ENCODE measurements around the gene MYO1B.

MYO1B gene

DNA sequence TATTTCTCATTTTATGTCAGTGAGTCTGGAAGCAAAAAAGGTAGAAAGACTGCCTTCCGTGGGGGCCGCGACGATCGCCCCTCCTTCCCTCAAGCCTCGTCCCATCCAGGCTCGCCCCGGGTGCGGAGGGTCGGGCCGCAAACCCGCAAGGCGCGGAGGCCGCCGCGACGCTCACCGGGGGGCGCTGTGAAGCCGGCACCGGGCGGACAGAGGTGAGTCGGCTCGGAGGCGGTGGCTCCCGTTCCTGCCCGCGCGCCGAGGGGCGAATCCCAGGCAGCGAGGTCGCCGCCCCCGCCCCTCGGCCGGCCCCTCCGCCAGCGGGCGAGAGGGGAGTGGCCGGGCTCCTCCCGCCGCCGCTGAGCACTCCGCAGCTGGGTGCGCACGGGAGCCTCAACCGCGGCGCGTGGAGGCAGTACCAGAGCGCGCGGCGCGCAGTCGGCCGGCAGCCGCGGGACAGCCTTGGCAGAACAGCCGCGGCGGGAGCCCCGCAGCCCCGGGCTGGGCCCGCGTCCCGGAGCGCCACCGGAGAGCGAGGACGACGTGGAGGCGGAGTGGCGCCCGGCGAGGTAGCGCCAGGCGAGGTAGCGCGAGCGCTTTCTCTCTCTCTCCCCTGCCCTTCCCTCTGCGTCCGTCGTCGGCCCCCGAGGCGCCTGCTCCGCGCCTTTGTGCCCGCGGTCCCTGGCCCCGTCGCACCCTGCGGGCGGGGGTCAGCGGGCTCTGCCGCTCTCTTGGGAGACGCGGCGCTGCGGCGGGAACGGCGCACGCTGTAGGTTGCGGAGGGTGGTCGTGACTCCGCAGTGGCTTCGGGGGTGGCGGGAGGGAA, at the start of gene MYO1B:
TSS of gene MYO1B (plus strand) at position 359 of the 823 bp plus-strand sequence. CDS start 31,492 bp downstream, outside the sequence.
- H3K9ac ChIP-seq (ENCODE audit: low read depth, low read length): peak within 1 kb of the TSS; percentile 95
- H3K4me3 ChIP-seq (ENCODE audit: low read length): peak within 1 kb of the TSS; percentile 82
- peaks cover 12% of the 10 kb centered on the region; the same call in 1 of the 2 replicates for H3K27me3 ChIP-seq (ENCODE audit: insufficient read depth, low read length)
- H3K4me1 ChIP-seq (ENCODE audit: insufficient read depth, low read length): peaks cover 33% of the 10 kb centered on the region
- peak within 1 kb of the TSS; percentile 83 for H3K27ac ChIP-seq (ENCODE audit: low read length)
- H3K9me3 ChIP-seq (ENCODE audit: insufficient read depth, low read depth, low read length): no peaks in the 10 kb centered on the region
- no peaks in the 10 kb centered on the region for H3K36me3 ChIP-seq (ENCODE audit: insufficient read depth, low read depth, low read length)

DNA sequence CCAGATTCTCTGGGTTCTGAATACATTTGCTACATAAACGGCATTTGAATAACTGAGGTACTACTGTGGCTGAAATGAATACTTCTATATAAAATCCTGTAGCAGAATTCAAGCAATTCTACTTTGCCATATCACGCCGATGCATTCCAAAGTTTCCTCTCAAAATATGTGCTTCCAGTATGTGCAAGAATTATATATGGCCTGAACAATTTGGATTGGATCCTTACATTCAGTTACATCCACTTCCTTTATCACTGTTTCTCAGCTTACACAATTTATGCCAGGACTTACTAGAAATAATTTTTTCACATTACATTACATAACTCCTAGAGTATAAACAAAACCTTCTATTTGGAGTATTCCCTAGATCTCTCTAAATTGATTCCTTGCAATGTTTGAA, 48.1 kb upstream of the MYO1B start:
- no peak overlapping the region for H3K4me3 ChIP-seq (ENCODE audit: low read length)
- no peak overlapping the region for H3K9ac ChIP-seq (ENCODE audit: low read depth, low read length)
- no peak overlapping the region for H3K27ac ChIP-seq (ENCODE audit: low read length)
- H3K36me3 ChIP-seq (ENCODE audit: insufficient read depth, low read depth, low read length): no peaks in the 10 kb centered on the region
- no peaks in the 10 kb centered on the region for H3K27me3 ChIP-seq (ENCODE audit: insufficient read depth, low read length)
- no peaks in the 10 kb centered on the region for H3K4me1 ChIP-seq (ENCODE audit: insufficient read depth, low read length)
- H3K9me3 ChIP-seq (ENCODE audit: insufficient read depth, low read depth, low read length): no peaks in the 10 kb centered on the region

DNA sequence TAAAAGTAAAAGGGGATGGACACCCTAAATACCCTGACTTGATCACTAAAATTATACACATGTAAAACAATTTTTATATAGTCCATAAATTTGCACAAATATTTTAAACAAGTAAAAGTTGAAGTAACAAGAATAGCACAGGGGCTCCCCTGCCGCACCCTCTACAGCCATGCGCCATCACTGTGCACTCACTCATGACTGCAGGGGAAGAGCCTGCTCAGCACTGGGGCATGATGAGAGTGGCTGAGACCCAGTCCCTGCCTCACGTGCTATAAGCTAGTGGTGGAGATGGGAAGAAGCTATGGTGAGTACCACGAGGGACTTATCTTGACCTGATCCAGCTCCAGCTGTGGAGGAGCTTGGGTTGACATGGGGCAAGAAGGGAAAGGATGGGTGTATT, 46.9 kb upstream of the MYO1B start:
- Histone ChIP-seq H3K9me3 (ENCODE audit: insufficient read depth, low read depth, low read length) (no peaks in the 10 kb centered on the region), H3K27me3 (ENCODE audit: insufficient read depth, low read length) (no peaks in the 10 kb centered on the region), H3K4me3 (ENCODE audit: low read length) (no peak overlapping the region), H3K36me3 (ENCODE audit: insufficient read depth, low read depth, low read length) (no peaks in the 10 kb centered on the region), H3K9ac (ENCODE audit: low read depth, low read length) (no peak overlapping the region), H3K27ac (ENCODE audit: low read length) (no peak overlapping the region), H3K4me1 (ENCODE audit: insufficient read depth, low read length) (no peaks in the 10 kb centered on the region)

DNA sequence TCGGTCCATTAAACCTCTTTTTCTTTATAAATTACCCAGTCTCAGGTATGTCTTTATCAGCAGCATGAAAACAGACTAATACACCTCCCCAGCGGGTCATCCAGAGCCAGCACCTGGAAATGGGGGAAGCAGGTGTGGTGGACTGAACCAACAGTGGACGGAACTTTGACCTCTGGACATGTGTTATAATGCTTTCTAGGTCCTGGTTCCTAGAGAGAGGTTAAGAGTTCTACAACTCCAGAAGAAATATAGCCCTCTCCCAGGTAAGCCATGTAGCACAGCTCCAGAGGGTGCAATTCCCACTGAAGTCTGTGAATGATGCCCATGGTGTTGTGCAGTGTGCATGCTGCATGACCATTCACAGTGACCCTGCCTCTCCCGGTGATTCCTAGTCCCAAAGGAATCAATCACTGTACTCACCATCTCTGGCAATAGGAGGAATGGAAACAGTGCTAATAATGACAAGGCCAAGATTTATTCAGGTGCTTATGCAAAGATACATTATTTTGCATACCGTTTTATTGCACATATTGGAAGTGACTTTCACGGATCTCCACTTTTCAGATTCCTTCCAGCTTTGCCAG, 45.2 kb upstream of the MYO1B start:
- no peak overlapping the region; the same call in 1 of the 2 replicates for H3K9ac ChIP-seq (ENCODE audit: low read depth, low read length)
- H3K36me3 ChIP-seq (ENCODE audit: insufficient read depth, low read depth, low read length): no peaks in the 10 kb centered on the region
- no peak overlapping the region for H3K27ac ChIP-seq (ENCODE audit: low read length)
- no peaks in the 10 kb centered on the region for H3K9me3 ChIP-seq (ENCODE audit: insufficient read depth, low read depth, low read length)
- H3K4me3 ChIP-seq (ENCODE audit: low read length): no peak overlapping the region
- H3K27me3 ChIP-seq (ENCODE audit: insufficient read depth, low read length): no peaks in the 10 kb centered on the region
- H3K4me1 ChIP-seq (ENCODE audit: insufficient read depth, low read length): no peaks in the 10 kb centered on the region

DNA sequence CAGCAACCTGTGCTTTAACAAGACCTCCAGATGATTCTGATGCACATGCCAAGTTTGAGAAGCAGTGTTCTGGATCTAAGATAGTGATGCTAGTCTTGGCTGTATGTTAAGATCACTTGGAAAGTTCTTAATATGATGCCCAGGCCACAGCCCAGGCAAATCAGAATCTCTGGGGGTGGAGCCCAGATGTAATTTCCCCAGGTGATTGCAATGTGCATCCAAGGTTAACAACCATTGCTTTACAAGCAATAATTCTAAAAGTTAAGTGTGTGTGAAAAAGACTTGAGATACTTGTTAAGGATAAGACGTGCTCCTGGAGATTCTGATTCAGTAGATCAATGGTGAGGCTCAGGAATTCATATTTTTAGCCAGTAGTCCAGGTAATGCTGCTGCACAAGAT, 44.3 kb upstream of the MYO1B start:
- Histone ChIP-seq H3K9ac (ENCODE audit: low read depth, low read length) (no peak overlapping the region), H3K27ac (ENCODE audit: low read length) (no peak overlapping the region), H3K9me3 (ENCODE audit: insufficient read depth, low read depth, low read length) (no peaks in the 10 kb centered on the region), H3K27me3 (ENCODE audit: insufficient read depth, low read length) (no peaks in the 10 kb centered on the region), H3K4me3 (ENCODE audit: low read length) (no peak overlapping the region), H3K36me3 (ENCODE audit: insufficient read depth, low read depth, low read length) (no peaks in the 10 kb centered on the region), H3K4me1 (ENCODE audit: insufficient read depth, low read length) (no peaks in the 10 kb centered on the region)

DNA sequence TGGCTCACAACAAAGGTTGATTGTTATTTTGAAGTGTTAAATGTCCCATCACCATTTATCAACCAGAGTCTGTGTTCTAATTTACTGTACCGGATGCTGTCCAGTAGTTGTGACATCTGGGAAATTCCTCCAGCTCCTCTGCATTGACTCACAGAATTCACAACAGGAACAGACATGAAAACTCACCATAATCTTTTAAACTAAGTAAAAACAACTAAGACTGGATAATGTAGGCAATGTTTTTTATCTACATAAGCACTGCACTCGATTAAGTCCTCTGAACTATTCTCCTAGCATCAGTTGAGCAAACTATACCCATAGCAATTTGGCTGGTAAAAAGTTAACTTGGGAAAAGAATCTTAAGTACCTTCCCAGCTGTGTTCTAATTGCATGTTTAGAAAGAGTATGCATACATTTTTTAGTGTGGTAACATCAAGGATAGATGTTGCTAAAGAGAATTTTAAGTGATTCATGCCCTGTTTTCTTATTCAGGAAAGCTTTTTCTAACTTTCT, 42.9 kb upstream of the MYO1B start:
- Histone ChIP-seq H3K4me3 (ENCODE audit: low read length) (no peak overlapping the region), H3K36me3 (ENCODE audit: insufficient read depth, low read depth, low read length) (no peaks in the 10 kb centered on the region), H3K9me3 (ENCODE audit: insufficient read depth, low read depth, low read length) (no peaks in the 10 kb centered on the region), H3K27ac (ENCODE audit: low read length) (no peak overlapping the region), H3K9ac (ENCODE audit: low read depth, low read length) (no peak overlapping the region), H3K4me1 (ENCODE audit: insufficient read depth, low read length) (no peaks in the 10 kb centered on the region), H3K27me3 (ENCODE audit: insufficient read depth, low read length) (no peaks in the 10 kb centered on the region)

DNA sequence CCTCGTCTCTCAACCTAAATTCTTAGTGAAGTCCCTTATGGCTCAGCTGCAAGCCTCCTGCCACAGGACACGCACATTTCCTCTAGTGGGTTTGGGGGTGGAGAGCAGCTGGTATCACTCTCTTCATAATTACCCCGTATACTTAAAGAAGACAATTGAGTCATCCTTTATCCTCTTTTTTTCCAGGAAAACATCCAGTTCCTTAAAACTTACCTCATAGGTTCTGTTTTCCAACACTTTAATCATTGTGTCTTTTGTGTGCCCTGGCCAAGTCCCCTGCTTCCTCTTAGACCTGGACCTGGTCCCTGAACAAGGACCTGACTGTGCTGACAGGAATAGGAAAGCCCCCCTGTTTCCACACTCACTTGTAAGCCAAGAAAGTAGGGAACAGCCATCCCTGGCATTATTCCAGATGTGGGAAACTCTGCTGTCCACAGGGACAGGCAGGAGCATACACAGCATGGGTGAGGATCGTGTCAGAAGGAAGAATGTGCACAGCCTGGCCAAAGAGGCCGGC, 42.3 kb upstream of the MYO1B start:
- no peak overlapping the region for H3K4me3 ChIP-seq (ENCODE audit: low read length)
- no peaks in the 10 kb centered on the region for H3K36me3 ChIP-seq (ENCODE audit: insufficient read depth, low read depth, low read length)
- no peaks in the 10 kb centered on the region for H3K4me1 ChIP-seq (ENCODE audit: insufficient read depth, low read length)
- no peaks in the 10 kb centered on the region for H3K27me3 ChIP-seq (ENCODE audit: insufficient read depth, low read length)
- H3K9me3 ChIP-seq (ENCODE audit: insufficient read depth, low read depth, low read length): no peaks in the 10 kb centered on the region
- no peak overlapping the region for H3K9ac ChIP-seq (ENCODE audit: low read depth, low read length)
- H3K27ac ChIP-seq (ENCODE audit: low read length): no peak overlapping the region

DNA sequence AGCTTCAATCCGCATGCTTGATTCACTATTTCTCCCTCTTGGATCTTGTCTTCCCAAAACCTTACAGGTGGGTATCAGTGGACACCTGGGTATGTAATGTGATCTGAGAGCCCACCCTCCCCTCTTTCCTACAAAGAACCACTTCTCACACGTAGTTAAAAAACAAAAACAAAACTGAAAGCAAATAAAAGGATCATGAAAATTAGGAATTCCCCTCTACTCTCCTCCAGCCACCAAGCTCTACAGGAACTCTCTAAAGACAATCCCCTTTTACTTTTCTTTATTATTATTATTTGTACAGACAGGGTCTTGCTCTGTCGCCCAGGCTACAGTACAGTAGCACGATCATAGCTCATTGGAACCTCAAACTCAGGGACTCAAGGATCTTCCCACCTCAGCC, 40.8 kb upstream of the MYO1B start:
- H3K4me3 ChIP-seq (ENCODE audit: low read length): no peak overlapping the region
- H3K9me3 ChIP-seq (ENCODE audit: insufficient read depth, low read depth, low read length): no peaks in the 10 kb centered on the region
- no peak overlapping the region for H3K27ac ChIP-seq (ENCODE audit: low read length)
- no peaks in the 10 kb centered on the region for H3K27me3 ChIP-seq (ENCODE audit: insufficient read depth, low read length)
- H3K9ac ChIP-seq (ENCODE audit: low read depth, low read length): no peak overlapping the region
- no peaks in the 10 kb centered on the region for H3K4me1 ChIP-seq (ENCODE audit: insufficient read depth, low read length)
- H3K36me3 ChIP-seq (ENCODE audit: insufficient read depth, low read depth, low read length): no peaks in the 10 kb centered on the region

DNA sequence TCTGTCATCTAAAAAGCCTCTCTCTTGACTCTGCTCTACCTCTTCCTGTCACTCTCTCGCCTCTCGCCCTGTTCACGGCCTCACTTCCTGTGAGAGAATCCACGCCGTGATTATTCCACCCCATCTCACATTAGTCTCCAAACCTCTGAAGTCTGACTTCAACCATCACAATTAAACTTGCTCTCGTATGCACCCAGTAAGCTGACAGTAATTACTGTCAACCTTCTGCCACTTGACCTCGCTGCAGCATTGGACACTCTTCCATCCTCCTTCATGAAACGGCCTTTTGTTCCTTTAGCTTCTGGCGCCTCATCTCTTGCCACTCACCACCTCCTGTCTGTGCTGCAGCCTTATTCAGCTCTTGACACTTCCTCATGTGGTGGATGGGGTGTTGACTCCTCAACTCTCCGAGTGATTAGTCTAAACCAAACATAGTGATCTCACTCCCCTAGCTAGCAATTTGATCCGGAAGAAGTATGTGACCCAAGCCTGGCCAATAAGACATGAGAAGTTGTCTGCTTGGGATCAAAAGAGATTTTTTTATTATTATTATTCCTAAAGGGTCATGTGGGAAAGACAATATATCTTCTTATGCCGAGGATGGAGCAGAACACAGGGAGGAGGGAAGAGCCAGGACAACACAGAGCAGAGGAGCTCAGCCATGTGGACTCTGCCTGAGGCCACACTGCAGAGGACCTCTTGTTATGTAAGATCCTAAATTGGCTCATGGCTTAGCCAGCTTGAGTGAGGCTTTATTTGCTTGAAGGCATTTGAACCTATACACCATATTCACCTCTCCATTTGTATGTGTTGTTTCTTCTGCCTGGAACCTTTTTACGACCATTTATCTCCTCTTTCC, 38.4 kb upstream of the MYO1B start:
- Histone ChIP-seq H3K9ac (ENCODE audit: low read depth, low read length) (no peak overlapping the region), H3K4me1 (ENCODE audit: insufficient read depth, low read length) (no peaks in the 10 kb centered on the region), H3K4me3 (ENCODE audit: low read length) (no peak overlapping the region), H3K27me3 (ENCODE audit: insufficient read depth, low read length) (no peaks in the 10 kb centered on the region), H3K9me3 (ENCODE audit: insufficient read depth, low read depth, low read length) (no peaks in the 10 kb centered on the region; the same call in 1 of the 2 replicates), H3K36me3 (ENCODE audit: insufficient read depth, low read depth, low read length) (no peaks in the 10 kb centered on the region), H3K27ac (ENCODE audit: low read length) (no peak overlapping the region)

DNA sequence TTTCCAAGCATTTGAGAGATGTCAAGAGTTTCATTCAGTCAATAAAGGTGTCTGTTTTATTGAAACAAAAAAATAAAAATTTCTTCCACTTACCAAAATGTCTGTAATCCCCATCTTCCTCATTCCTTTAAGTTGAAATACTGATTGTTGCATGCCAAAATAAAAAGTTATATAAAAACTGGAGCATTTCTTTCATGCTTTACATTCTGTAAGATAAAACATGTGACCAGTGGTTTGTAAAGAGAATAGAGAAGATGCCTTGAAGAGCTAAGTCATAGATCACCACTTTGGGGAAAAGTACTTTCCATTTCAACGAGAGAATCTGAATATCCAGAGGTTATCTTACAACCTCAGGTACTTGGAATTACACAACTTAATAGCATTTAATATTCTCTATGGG, 35.9 kb upstream of the MYO1B start:
- no peaks in the 10 kb centered on the region for H3K36me3 ChIP-seq (ENCODE audit: insufficient read depth, low read depth, low read length)
- H3K4me1 ChIP-seq (ENCODE audit: insufficient read depth, low read length): no peaks in the 10 kb centered on the region
- no peak overlapping the region for H3K9ac ChIP-seq (ENCODE audit: low read depth, low read length)
- H3K27me3 ChIP-seq (ENCODE audit: insufficient read depth, low read length): no peaks in the 10 kb centered on the region
- no peak overlapping the region for H3K27ac ChIP-seq (ENCODE audit: low read length)
- no peaks in the 10 kb centered on the region; the same call in 1 of the 2 replicates for H3K9me3 ChIP-seq (ENCODE audit: insufficient read depth, low read depth, low read length)
- no peak overlapping the region for H3K4me3 ChIP-seq (ENCODE audit: low read length)

DNA sequence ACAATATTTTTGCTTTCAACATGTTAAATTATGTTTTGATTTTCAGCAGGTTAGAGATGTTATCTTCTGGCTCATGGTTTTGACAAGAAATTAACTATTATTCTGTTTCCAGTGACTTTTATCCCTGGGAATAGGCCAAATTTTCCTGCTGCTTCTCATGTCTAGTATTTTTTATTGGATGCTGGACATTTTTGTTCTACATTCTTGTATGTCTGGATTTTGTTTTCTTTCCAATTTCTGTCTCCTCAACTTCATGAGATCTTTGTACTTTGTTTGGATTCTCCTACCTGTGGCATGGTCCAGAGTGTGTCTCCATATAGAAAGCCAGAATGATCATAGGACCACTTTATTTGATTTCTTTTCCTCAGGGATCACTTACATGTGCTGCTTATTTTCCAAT, 33.1 kb upstream of the MYO1B start:
- Histone ChIP-seq H3K4me1 (ENCODE audit: insufficient read depth, low read length) (no peaks in the 10 kb centered on the region), H3K9me3 (ENCODE audit: insufficient read depth, low read depth, low read length) (no peaks in the 10 kb centered on the region; the same call in 1 of the 2 replicates), H3K9ac (ENCODE audit: low read depth, low read length) (no peak overlapping the region), H3K4me3 (ENCODE audit: low read length) (no peak overlapping the region), H3K27ac (ENCODE audit: low read length) (no peak overlapping the region), H3K36me3 (ENCODE audit: insufficient read depth, low read depth, low read length) (no peaks in the 10 kb centered on the region), H3K27me3 (ENCODE audit: insufficient read depth, low read length) (no peaks in the 10 kb centered on the region)
